NCI-H1417 (cell line): ENCODE results near the gene EPS8L2.

ENCODE experiments used
- DNase-seq, 3 experiments: peaks; one replicate each; lab custom pipeline; 2025; lab: John Stamatoyannopoulos, UW

The EPS8L2 gene

GRCh38 chr11:776561-777287 is 70.7 kb downstream of the EPS8L2 start:
- DNase-seq: peak in 1 of 3 experiments; percentile 63
